HuH-7 (cell line): ENCODE data around the gene CRBN.

ENCODE experiments used
- DNase-seq: peaks from one replicate; pipeline ENCODE4 v3.0.0; 2011; ENCODE audit warnings: low spot score

CRBN gene

DNA sequence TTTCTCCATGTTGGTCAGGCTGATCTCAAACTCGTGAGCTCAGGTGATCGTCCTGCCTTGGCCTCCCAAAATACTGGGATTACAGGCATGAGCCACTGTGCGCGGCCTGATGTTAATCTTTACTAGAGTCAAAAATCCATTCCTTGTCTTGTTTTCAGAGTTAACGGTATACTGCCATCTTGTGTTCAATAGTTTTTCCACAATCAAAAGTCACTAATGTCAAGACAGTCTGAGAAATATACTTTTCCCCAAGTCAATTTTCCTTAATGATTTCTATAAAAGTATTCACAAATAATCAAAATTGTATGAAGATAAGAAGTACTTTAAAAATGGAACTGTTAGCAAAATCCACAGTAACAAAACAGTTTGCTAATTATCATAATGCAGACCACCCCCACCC, 8.5 kb downstream of the CRBN start:
- peak; percentile 39 for DNase-seq

GRCh38 chr3:3165650-3166049, 13.8 kb downstream of the CRBN start:
- DNase-seq, result no peak

DNA sequence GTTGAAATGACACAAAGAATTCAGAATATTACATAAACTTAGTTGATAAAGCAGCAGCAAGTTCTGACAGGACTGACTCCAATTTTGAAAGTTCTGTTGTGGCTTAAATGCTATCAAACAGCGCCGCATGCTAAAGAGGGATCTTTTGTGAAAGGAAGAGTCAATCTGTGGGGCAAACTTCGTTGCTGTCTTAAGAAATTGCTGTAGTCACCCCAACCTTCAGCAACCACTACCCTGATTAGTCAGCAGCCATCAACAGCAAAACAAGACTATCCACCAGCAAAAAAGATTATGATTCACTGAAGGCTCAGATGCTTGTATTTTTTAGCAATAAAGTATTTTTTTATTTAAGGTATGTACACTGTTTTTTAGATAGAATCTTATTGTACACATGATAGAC, 14.2 kb downstream of the CRBN start:
- DNase-seq, result no peak

DNA sequence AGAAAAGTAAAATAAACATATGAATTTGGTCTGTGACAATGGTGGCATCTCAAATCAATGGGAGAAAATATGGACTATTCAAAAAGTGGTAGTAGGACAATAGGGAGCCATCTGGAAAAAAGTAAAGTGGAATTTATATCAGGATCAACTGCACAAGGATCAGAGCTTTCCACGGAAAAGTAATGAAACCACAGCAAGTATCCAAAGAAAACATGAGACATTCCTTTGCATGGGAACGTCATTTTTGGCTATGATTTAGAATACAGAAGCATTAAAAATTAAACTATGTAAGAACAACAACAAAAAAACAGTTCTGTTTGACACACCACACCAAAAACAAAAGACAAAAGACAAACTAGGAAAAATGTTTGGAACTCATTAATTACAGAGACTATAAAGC, 18.7 kb downstream of the CRBN start:
- no peak for DNase-seq

GRCh38 chr3:3157484-3157883, 22.0 kb downstream of the CRBN start:
- DNase-seq, result no peak

- DNase-seq, result no peak
Observed at GRCh38 chr3:3154879-3155610, 24.4 kb downstream of the CRBN start.

DNA sequence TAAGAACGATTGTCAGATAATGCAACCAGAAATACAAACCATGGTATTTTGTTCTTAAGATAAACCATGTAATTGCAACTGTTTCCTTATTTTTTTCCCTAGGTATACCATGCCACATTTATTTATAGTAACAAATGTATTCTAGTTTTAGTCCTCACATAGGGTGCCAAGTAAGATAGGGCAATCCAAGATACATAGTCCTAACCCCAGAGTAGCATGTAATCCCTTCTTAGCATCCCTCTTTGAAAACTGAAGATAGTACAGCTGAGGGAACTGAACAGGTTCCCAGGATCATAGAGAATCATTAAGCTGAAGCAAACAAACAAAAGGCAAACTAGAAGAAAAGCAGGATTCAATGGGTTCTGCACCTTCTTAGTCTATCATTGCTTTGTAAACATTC, 28.0 kb downstream of the CRBN start:
- no peak for DNase-seq

DNA sequence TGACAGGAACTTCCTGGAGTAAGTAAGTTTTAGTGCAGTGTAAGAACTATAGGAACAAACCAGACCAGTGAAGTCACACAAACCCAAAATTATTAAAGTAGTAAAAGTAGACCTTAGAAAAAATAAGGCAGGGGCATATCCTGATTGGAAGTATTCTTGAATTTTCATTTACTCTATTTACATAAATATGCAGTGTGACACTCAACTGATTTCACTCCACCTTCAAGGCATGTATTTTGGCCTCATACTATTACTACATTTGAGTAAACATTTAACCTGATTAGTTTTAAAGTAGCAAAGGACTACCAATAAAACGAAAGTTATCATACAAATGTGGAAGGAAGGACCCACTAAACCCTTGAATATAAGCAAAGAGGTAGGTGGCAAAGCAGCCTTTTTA, 29.9 kb downstream of the CRBN start:
- no peak for DNase-seq

DNA sequence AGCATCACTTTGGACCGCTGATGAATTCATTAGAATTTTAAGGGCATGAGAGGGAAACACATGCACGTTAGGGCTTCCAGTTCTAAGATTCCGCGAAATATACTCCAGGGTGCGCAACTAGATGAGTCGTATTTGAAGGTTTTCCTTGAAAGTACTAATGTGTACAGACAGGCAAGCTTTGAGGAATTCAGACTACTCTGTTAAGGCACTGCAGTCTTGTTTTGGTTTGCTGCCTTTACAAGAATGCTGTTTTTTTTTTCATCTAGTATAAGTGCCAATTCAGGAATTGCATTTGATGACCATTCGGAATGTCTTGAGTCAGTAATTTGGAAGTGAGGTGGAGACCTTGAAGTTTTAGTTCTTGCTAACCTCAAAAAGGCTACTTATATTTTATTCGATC, 33.7 kb downstream of the CRBN start:
- DNase-seq, result no peak

- no peak for DNase-seq
Observed at GRCh38 chr3:3141939-3142338, 37.6 kb downstream of the CRBN start.

- DNase-seq, result no peak
Observed at GRCh38 chr3:3137526-3137925, 42.0 kb downstream of the CRBN start.

DNA sequence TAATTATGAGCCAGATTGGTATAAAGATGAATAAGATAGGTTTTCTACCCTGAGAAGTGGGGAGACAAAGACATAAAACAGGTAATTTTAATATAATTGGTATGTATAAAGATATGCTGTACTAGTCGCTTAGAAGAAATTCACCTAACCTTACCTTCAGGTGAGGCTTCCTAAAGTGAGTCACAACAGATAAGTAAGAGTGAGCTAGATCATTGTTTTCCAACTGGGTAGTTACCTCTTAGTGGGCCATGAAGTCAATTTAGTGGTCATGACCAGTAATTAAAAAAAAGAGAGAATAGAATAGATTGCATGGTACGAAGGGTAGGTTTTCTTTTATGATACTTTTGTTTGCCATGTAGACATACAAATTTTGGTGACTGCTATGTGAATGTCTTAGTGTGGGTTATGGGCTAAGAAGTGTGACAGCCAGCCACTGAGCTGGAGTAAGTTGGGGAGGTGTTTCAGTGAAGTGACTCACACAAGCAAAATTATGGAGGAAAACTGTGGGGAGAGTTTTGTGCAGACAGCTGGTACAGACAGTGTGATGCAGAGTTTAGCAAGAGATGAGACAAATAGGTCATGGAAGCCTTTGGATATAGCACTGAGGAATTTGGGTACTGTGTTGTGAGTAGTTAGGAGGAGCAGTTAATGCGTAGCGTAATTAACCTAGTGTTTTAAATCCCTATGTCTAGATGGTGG, 44.6 kb downstream of the CRBN start:
- no peak for DNase-seq

- DNase-seq, result no peak
Observed at GRCh38 chr3:3133500-3133899, 46.0 kb downstream of the CRBN start.

- no peak for DNase-seq
Observed at GRCh38 chr3:3129579-3129978, 49.9 kb downstream of the CRBN start.

GRCh38 chr3:3127432-3128010, 52.0 kb downstream of the CRBN start:
- peak; percentile 17 for DNase-seq

- DNase-seq, result peak; percentile 97
Observed at GRCh38 chr3:3126477-3127431, 52.7 kb downstream of the CRBN start, which contains the start of gene TRNT1. TSS of gene TRNT1 (plus strand) at chr3:3126940. CDS start at chr3:3129041, 2,101 bp downstream.

DNA sequence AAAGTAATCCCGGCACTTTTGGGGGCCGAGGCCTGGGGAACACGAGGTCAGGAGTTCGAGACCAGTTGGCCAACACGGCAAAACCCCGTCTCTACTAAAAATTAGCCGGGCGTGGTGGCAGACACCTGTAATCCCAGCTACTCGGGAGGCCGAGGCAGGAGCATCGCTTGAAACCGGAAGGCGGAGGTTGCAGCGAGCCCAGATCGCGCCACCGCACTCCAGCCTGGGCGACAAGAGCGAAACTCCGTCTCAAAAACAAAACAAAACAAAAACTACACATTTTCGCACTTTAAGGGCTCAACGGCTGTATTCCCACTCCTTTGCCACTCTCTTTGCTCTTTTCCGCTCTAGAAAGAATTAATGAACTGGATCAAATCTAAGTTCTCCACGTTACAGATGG, 53.5 kb downstream of the CRBN start:
- DNase-seq, result no peak

DNA sequence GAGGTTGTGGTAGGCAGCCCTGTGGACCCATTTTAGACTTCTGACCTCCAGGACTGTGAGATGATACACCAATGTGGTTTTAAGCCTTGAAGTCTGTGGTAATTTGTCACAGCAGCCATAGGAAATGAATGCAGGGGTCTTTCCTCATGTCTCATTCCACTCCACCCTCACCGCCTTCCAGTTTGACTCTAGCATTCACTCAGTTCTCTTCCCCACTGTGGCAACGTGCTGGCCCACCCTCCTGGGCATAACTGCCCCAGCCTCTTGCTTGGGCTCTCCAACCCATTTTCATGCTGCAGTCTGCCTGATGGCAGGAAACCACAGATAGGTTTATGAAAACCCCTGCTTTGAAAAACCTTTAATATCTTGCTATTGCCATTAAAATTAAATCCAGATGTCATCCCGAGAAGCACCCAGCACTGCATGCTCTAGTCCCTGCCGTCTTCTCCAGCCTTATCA, 60.1 kb downstream of the CRBN start:
- no peak for DNase-seq

DNA sequence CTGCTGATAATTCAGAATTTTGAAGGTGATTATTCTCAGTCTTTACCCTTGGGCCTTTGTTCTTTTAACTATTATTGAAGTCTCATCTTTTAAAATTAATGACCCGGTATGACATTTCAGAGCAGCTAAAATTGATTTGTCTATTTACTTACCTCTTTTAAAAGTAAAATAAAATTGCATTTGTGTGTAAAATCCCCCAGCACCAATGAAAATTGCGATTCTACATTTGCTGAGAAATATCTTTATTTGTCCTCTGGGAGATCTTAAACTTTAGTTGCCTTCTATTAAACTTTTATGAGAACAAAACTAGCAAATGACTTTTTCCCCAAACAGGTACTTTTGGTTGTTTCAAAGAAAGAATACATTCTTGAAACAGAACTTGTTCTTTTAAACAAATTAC, 61.8 kb downstream of the CRBN start:
- no peak for DNase-seq

DNA sequence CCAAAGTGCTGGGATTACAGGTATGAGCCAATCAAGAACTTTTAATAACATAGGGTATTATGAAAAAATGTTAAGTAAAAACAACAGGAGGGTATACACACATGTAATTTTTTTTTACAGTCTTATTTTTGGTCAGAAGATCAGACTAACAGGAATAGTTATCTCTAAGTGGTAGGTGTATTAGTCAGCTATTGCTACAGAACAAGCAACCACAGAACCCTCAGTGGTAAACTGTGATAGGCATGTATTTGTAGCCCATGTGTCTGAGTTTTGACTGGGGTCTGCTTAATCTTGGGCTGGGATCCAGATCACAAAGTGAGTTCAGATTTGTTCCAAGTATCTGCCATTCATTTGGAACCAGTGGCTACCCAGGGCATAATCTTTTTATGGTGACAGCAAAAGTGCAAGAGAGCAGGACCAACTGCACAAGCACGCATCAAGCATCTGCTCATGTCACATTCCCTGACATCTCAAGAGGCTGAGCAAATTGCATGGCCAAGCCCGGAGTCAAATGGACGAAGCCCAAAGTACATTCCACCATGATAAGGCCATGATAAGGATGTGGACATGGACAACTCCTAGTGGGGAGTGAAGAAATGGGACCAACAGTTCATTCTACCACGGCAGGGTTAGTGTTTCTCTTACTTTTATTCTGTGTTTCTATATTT, 66.3 kb downstream of the CRBN start:
- no peak for DNase-seq

GRCh38 chr3:3110749-3111361, 68.6 kb downstream of the CRBN start:
- DNase-seq, result no peak
